HL-60 (cell line): ENCODE data around the gene C10orf143.

Source experiments
- DNase-seq, 2 experiments: peaks; one replicate each; pipeline ENCODE4 v3.0.0-alpha.2; 2010 to 2020; ENCODE audit warnings: low read depth in 1 of 2, low spot score in 1 of 2
- H3K27ac ChIP-seq: fragments of 250-450 bp; sonication (Bioruptor Pico); replicated peaks from 2 replicates; pipeline ENCODE4 v1.5.1; 2020; ENCODE audit warnings: mild to moderate bottlenecking, moderate library complexity
- H3K27me3 ChIP-seq: fragments of 250-450 bp; sonication (Bioruptor Pico); 2 replicates; pipeline ENCODE4 v1.5.1; 2021; ENCODE audit warnings: mild to moderate bottlenecking, moderate library complexity; ENCODE audit not compliant: insufficient read depth, poor library complexity, severe bottlenecking
- H3K4me3 ChIP-seq: replicated peaks from 2 replicates; pipeline ENCODE4 v1.5.1; 2011; ENCODE audit warnings: mild to moderate bottlenecking, control low read depth, low read length; ENCODE audit not compliant: insufficient read depth
- GABPA ChIP-seq: IDR thresholded peaks from 2 replicates; pipeline ENCODE4 v1.6.1; 2012; ENCODE audit warnings: low read depth
- POLR2AphosphoS5 ChIP-seq: IDR thresholded peaks from 2 replicates; pipeline ENCODE4 v1.6.1; 2012; ENCODE audit warnings: low read depth
- SPI1 ChIP-seq: IDR thresholded peaks from 2 replicates; pipeline ENCODE4 v1.6.1; 2012; ENCODE audit warnings: low read depth, mild to moderate bottlenecking, borderline replicate concordance
- TF ChIP-seq, protein P1 (sequence below): IDR thresholded peaks from one replicate; pipeline ENCODE4 v1.5.1; 2011; ENCODE audit warnings: low read length, control low read depth, inconsistent platforms; ENCODE audit not compliant: insufficient read depth
- TF ChIP-seq, protein P2 (sequence below): IDR thresholded peaks from 2 replicates; pipeline ENCODE4 v1.6.1; 2012; ENCODE audit warnings: low read depth; ENCODE audit not compliant: insufficient replicate concordance

Gene C10orf143

DNA sequence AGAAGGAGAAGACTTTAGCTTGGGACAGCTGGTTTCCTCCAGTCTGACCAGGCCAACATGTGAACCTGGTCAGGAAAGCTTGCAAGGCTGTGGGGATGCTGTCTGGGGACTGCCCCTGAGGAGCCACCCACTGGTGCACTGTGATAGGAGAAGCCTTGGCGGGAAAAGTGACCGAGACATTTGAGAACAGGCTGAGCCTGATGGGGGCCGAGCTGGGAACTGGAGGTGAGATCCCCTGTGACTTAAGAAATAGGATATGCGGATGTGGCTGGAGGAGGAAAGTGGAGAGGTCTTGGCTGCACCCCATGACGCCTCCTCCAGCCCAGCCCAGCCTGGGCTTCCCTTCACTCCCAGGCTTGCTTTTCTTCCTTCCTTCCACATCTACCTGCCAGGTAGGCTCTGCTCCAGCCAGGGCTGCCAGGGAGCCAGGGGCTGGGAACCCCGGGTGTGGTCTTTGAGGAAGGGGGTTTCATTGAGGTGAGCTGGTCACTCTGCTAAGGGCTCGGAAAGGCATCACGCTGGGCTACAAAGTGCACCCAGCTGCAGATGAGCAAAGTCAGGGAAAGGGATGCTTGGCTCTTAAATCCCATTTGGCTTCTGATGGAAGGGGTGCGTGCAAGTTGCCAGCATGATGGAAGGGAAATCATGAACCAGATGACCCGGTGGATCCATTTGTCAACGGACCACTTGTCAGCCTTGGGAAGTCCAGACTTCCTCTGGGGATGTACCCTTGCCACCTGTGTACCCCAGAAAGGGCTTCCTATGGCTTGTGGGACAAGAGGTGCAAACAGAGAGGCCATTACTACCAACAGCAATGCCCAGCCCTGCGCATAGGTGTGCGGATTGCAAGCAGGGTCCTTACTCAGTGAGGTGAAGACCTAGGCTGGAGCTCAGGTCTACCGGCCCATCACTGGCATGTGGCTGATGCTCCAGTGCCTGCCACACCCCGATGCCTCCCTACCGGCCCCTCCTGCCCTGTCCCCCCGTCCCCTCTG, 66.3 kb downstream of the C10orf143 start:
- TF ChIP-seq, protein P1, sequence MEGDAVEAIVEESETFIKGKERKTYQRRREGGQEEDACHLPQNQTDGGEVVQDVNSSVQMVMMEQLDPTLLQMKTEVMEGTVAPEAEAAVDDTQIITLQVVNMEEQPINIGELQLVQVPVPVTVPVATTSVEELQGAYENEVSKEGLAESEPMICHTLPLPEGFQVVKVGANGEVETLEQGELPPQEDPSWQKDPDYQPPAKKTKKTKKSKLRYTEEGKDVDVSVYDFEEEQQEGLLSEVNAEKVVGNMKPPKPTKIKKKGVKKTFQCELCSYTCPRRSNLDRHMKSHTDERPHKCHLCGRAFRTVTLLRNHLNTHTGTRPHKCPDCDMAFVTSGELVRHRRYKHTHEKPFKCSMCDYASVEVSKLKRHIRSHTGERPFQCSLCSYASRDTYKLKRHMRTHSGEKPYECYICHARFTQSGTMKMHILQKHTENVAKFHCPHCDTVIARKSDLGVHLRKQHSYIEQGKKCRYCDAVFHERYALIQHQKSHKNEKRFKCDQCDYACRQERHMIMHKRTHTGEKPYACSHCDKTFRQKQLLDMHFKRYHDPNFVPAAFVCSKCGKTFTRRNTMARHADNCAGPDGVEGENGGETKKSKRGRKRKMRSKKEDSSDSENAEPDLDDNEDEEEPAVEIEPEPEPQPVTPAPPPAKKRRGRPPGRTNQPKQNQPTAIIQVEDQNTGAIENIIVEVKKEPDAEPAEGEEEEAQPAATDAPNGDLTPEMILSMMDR: no peak
- TF ChIP-seq SPI1 (no peak), GABPA (no peak), POLR2AphosphoS5 (no peak)
- TF ChIP-seq, protein P2, sequence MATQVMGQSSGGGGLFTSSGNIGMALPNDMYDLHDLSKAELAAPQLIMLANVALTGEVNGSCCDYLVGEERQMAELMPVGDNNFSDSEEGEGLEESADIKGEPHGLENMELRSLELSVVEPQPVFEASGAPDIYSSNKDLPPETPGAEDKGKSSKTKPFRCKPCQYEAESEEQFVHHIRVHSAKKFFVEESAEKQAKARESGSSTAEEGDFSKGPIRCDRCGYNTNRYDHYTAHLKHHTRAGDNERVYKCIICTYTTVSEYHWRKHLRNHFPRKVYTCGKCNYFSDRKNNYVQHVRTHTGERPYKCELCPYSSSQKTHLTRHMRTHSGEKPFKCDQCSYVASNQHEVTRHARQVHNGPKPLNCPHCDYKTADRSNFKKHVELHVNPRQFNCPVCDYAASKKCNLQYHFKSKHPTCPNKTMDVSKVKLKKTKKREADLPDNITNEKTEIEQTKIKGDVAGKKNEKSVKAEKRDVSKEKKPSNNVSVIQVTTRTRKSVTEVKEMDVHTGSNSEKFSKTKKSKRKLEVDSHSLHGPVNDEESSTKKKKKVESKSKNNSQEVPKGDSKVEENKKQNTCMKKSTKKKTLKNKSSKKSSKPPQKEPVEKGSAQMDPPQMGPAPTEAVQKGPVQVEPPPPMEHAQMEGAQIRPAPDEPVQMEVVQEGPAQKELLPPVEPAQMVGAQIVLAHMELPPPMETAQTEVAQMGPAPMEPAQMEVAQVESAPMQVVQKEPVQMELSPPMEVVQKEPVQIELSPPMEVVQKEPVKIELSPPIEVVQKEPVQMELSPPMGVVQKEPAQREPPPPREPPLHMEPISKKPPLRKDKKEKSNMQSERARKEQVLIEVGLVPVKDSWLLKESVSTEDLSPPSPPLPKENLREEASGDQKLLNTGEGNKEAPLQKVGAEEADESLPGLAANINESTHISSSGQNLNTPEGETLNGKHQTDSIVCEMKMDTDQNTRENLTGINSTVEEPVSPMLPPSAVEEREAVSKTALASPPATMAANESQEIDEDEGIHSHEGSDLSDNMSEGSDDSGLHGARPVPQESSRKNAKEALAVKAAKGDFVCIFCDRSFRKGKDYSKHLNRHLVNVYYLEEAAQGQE: no peak
- H3K27me3 ChIP-seq: no peaks in the 10 kb centered on the region
- no peak for DNase-seq
- no peak overlapping the region for H3K4me3 ChIP-seq
- H3K27ac ChIP-seq: no peak overlapping the region

DNA sequence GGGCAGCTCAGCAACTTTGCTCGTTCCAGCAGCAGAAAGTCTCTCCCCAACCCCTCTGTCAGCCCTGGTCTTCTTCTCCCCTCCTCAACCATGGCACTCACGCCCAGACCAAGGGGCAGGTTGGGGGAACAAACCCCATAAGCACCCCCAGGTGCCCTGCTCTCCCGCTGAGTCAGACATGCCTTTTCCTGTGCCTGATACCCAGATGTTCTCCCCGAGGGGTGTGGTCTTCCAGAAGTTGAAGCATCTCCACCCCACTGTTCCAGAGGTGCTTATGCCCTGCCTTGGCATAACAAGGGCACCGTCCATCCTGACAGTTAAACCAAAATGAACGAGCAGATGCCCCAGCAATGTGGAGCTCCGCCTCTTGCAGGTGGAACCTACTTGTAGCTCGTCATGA, 67.1 kb downstream of the C10orf143 start:
- TF ChIP-seq SPI1 (no peak), POLR2AphosphoS5 (no peak), GABPA (no peak)
- TF ChIP-seq, protein P1: no peak
- TF ChIP-seq, protein P2: no peak
- Histone ChIP-seq H3K27me3 (no peaks in the 10 kb centered on the region), H3K27ac (no peak overlapping the region), H3K4me3 (no peak overlapping the region)
- no peak for DNase-seq

DNA sequence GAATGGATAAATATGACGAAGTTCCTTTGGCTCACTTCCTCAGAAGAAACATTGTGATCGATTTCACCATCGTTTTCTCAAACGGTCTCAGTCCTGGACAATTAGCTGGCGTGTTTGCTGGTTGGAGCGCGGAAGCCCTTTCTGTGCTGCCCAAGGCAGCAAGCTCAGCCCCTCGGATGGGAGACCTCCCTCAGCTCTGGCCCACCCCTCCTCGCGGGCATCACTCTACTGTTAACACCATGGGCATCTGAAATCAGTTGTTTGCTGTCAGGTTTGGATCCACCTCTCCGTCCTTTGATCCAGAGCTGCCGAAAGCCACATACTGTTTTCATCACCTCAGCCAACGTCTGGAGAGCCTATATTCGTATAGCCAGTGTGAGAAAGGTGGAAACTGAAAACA, 68.2 kb downstream of the C10orf143 start:
- Histone ChIP-seq H3K27me3 (no peaks in the 10 kb centered on the region), H3K27ac (no peak overlapping the region), H3K4me3 (no peak overlapping the region)
- no peak for DNase-seq
- TF ChIP-seq, protein P2: no peak
- TF ChIP-seq SPI1: no peak
- no peak for TF ChIP-seq GABPA
